H1 (cell line): ENCODE results near the gene SPAG17. TPM values are rescaled to one million over a fixed set of nuclear protein-coding genes. Genes with fewer than 3 reads are reported as not detected.

Experiments
- CBX8 ChIP-seq: fragments of 300-800, 300-1000 bp; sonication (generic); IDR thresholded peaks from 2 replicates; pipeline ENCODE4 v1.7.1; 2016; ENCODE audit warnings: low read depth, low read length, borderline replicate concordance
- CREB1 ChIP-seq: IDR thresholded peaks from 2 replicates; pipeline ENCODE4 v1.6.1; 2012; ENCODE audit warnings: inconsistent platforms
- RXRA ChIP-seq: IDR thresholded peaks from 2 replicates; pipeline ENCODE4 v1.6.1; 2011; ENCODE audit warnings: low read depth, mild to moderate bottlenecking, low read length, moderate library complexity; ENCODE audit not compliant: insufficient read depth
- polyA plus RNA-seq, 7 experiments: library from polyadenylated mRNA; depleted of rRNA in 3 of 7; stranded (reverse) in 5 of 7; unstranded in 2 of 7; fragments of >200 nt in 5 of 7; fragments of 200-250 nt in 2 of 7; gene quantifications; 1 replicate in 5 of 7; 2 replicates in 1 of 7; 4 replicates in 1 of 7; pipeline versions ENCODE4 v1.2.1 to v1.2.3, GENCODE V29; 2011 to 2013; ENCODE audit warnings: missing spikeins in 2 of 7, mixed read lengths in 2 of 7
- total RNA-seq: library from RNA; stranded (reverse); fragmentation: NEBNext Ultra II Directional; extraction: Animal tissue kit (Norgen Biotek cat#: 25700); gene quantifications from 2 replicates; pipeline ENCODE4 v1.2.1, GENCODE V29; 2021
- TF ChIP-seq, protein P1 (sequence below): fragments of 300-600 bp; sonication (generic); IDR thresholded peaks from 2 replicates; pipeline ENCODE4 v1.7.1; 2012; ENCODE audit warnings: low read length, moderate library complexity, mild to moderate bottlenecking, inconsistent platforms; ENCODE audit not compliant: insufficient replicate concordance

The SPAG17 gene
- total and polyA plus RNA-seq, 2 of the 8 experiments (the other 6 are each of a cell fraction or from before 2014, with no cell fraction given), result 0.56 to 0.62 TPM

DNA sequence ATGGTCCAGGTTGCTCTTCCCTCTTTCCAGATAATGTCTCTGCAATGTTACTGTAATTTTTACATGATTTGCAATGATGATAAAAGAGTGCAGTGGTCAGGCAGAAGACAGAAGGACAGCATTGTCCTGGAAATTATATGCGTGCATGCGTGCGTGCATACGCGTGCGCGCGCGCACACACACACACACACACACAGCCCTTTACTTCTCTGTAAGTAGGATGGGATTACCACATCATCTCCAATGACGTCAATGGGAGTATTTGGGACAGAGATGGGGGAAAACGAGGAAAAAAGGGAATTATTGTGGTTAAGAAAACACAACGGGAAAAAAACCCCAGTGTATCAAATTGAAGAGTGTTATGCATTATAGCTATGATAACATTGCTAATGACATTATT lies 99.7 kb downstream of the SPAG17 start (continued):
- TF ChIP-seq, protein P1, sequence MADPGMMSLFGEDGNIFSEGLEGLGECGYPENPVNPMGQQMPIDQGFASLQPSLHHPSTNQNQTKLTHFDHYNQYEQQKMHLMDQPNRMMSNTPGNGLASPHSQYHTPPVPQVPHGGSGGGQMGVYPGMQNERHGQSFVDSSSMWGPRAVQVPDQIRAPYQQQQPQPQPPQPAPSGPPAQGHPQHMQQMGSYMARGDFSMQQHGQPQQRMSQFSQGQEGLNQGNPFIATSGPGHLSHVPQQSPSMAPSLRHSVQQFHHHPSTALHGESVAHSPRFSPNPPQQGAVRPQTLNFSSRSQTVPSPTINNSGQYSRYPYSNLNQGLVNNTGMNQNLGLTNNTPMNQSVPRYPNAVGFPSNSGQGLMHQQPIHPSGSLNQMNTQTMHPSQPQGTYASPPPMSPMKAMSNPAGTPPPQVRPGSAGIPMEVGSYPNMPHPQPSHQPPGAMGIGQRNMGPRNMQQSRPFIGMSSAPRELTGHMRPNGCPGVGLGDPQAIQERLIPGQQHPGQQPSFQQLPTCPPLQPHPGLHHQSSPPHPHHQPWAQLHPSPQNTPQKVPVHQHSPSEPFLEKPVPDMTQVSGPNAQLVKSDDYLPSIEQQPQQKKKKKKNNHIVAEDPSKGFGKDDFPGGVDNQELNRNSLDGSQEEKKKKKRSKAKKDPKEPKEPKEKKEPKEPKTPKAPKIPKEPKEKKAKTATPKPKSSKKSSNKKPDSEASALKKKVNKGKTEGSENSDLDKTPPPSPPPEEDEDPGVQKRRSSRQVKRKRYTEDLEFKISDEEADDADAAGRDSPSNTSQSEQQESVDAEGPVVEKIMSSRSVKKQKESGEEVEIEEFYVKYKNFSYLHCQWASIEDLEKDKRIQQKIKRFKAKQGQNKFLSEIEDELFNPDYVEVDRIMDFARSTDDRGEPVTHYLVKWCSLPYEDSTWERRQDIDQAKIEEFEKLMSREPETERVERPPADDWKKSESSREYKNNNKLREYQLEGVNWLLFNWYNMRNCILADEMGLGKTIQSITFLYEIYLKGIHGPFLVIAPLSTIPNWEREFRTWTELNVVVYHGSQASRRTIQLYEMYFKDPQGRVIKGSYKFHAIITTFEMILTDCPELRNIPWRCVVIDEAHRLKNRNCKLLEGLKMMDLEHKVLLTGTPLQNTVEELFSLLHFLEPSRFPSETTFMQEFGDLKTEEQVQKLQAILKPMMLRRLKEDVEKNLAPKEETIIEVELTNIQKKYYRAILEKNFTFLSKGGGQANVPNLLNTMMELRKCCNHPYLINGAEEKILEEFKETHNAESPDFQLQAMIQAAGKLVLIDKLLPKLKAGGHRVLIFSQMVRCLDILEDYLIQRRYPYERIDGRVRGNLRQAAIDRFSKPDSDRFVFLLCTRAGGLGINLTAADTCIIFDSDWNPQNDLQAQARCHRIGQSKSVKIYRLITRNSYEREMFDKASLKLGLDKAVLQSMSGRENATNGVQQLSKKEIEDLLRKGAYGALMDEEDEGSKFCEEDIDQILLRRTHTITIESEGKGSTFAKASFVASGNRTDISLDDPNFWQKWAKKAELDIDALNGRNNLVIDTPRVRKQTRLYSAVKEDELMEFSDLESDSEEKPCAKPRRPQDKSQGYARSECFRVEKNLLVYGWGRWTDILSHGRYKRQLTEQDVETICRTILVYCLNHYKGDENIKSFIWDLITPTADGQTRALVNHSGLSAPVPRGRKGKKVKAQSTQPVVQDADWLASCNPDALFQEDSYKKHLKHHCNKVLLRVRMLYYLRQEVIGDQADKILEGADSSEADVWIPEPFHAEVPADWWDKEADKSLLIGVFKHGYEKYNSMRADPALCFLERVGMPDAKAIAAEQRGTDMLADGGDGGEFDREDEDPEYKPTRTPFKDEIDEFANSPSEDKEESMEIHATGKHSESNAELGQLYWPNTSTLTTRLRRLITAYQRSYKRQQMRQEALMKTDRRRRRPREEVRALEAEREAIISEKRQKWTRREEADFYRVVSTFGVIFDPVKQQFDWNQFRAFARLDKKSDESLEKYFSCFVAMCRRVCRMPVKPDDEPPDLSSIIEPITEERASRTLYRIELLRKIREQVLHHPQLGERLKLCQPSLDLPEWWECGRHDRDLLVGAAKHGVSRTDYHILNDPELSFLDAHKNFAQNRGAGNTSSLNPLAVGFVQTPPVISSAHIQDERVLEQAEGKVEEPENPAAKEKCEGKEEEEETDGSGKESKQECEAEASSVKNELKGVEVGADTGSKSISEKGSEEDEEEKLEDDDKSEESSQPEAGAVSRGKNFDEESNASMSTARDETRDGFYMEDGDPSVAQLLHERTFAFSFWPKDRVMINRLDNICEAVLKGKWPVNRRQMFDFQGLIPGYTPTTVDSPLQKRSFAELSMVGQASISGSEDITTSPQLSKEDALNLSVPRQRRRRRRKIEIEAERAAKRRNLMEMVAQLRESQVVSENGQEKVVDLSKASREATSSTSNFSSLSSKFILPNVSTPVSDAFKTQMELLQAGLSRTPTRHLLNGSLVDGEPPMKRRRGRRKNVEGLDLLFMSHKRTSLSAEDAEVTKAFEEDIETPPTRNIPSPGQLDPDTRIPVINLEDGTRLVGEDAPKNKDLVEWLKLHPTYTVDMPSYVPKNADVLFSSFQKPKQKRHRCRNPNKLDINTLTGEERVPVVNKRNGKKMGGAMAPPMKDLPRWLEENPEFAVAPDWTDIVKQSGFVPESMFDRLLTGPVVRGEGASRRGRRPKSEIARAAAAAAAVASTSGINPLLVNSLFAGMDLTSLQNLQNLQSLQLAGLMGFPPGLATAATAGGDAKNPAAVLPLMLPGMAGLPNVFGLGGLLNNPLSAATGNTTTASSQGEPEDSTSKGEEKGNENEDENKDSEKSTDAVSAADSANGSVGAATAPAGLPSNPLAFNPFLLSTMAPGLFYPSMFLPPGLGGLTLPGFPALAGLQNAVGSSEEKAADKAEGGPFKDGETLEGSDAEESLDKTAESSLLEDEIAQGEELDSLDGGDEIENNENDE, result no peak
- TF ChIP-seq CBX8, result no peak
- TF ChIP-seq RXRA, result no peak
- TF ChIP-seq CREB1, result no peak
